LNCAP (cell line): ENCODE data around the gene MAML2.

Experiments used
- TF ChIP-seq, protein P1 (sequence below): fragments of 450-650 bp; IDR thresholded peaks from 2 replicates; pipeline ENCODE4 v1.5.1; 2017; ENCODE audit warnings: mild to moderate bottlenecking

MAML2 gene

DNA sequence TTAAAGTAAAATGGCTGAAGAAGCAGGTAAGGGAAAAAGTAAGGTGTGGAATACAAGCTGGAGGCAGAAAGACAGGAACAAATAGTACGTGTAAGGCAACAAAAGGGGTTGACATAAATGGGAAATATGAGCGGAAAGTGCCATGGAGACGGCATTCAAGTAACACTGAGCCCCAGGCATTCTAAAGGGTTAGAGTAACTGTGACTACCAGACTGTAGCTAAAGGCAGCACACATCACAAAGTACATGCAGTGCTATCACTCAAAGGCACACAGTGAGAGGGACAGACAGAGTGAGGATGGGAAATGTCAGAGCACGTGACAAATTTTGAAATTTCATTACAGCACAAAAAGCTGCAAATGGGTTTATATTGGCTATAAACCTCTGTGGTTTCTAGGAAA lies 13.9 kb upstream of the MAML2 start:
- TF ChIP-seq, protein P1, sequence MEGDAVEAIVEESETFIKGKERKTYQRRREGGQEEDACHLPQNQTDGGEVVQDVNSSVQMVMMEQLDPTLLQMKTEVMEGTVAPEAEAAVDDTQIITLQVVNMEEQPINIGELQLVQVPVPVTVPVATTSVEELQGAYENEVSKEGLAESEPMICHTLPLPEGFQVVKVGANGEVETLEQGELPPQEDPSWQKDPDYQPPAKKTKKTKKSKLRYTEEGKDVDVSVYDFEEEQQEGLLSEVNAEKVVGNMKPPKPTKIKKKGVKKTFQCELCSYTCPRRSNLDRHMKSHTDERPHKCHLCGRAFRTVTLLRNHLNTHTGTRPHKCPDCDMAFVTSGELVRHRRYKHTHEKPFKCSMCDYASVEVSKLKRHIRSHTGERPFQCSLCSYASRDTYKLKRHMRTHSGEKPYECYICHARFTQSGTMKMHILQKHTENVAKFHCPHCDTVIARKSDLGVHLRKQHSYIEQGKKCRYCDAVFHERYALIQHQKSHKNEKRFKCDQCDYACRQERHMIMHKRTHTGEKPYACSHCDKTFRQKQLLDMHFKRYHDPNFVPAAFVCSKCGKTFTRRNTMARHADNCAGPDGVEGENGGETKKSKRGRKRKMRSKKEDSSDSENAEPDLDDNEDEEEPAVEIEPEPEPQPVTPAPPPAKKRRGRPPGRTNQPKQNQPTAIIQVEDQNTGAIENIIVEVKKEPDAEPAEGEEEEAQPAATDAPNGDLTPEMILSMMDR, result no peak

DNA sequence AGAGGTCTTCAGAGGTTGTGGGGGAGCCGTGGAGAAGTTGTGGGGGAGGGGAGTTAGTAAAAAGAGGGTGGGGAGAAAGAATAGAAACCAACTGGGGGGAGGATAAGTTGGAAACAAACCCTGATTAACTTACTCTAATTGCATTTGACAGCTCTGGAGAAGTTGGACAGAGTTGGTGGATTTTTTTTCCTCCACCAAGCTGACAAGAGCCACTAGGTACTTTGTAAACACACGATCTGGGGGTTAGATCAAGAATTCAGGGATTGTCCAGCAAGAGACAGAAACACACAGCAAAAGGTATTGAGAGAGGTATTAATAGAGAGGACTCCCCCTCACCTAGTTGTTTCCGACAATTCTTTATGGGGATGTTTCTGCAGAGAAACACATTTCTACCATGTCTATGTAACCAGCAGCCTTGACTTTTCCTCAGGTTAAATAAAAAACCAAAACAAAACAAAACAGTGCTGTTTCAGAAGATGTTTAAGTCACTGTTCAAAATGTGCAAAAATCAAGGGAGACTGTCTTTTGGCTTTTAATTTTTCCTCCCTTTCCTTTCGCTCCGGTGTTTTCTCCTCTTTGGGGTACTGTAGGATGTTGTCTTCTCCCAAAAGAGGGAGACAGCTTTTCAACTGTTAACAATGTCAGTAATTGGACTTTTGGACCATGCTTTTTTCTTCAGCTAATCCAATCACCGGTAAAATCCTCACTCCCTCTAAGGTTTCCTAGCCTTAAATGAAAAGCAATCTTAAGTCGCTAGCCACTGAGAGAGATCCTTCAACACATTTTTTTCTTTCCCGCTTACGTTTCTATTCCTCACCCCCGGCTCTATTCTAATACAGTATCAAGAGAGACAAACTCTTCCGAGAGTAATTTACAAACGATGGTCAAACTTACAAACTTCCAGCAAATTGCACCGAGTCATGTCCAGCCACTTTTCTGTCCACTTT lies 708 bp downstream of the MAML2 start:
- TF ChIP-seq, protein P1, result no peak

DNA sequence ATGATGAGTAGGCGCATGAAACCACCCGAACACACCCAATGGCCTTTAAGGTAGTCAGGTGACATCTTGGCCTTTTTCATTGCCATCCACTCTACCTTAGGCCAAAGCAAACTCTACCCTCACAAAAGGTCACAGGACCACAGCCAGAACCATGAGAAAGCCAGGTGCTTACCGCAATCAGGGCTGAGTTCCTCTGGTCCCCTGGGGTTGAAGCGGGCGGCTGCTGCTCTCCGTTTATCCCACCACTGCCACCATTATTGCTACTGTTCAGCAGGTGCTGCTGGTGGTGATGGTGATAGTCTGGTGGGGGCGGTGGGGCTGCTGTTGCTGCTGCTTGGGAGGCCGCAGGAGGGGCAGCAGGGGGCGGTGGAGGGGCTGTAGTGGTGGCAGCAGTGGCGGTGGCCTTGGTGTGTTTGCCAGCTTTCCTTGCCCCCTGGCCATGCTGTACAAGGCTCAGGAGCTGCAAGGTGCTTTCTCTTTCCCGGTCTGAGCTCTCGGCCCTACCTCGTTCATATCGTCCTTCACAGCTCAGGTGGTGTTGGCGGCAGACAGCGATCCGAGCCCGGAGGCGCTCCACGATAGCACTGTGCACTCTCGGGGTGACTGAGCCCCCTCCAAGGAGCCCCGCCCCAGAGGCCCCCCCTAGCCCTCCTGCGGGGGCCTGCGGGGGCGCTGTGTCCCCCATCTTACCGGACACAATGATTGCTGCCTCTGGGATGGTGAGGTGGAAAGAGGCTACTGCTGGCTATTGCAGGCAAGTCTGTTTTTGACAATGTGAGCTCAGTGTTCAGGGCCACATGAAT lies 1.6 kb downstream of the MAML2 start:
- TF ChIP-seq, protein P1, result no peak

DNA sequence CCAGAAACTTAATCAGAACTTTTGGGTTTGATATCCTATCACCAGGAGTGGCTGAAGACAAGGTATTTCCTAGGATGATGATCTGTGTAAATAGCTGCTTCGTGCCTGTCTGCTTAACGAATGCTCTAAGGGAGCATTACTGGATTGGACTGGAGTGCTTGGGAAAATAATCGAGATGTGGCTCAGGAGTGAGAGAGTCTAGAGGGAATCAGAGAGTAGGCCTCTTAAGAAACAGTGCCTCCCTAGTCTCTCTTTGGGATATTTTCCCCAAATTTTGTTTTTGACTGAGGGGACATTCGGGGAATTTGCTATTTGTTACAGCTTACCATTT lies 2.5 kb downstream of the MAML2 start:
- TF ChIP-seq, protein P1, result no peak

DNA sequence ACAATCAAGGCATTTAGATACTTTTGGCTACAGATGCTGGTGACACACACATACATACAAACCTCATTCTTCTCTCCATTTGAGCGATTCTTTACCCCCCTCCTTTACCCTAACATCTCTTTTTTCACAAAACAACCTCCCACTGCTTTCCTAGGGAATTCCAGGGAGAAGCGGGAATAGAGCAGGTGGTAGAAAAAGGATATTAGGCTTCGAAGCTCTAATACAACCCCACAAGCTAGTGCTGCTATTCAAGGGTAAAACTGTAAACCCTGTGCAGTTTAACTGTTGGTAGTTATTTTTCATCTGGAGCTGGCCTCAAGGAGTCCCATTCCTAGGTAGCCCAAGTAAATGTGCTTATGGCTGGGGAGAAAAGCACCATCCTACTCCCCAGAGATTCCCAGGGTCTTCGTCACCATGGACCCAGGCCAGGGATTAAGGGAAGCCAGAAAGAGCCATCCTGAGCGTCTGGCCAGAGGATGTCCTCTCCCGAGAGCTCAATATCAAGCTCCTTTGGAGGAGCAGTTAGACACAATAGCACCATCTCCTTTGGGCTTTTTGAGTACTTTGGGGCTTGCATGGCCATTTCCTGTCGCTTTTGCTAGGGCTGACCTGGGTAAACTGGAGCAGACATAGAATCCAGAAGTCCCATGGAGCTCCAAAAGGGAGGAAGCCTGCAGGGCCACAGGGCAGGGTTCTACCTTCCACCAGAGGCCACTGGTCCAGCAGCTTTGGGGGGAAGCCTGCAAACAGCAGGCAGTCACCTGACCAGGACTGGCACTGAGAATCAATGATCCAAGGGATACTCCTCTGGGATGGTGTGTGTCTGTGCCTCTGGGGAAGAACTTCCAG lies 3.1 kb downstream of the MAML2 start:
- TF ChIP-seq, protein P1, result no peak

DNA sequence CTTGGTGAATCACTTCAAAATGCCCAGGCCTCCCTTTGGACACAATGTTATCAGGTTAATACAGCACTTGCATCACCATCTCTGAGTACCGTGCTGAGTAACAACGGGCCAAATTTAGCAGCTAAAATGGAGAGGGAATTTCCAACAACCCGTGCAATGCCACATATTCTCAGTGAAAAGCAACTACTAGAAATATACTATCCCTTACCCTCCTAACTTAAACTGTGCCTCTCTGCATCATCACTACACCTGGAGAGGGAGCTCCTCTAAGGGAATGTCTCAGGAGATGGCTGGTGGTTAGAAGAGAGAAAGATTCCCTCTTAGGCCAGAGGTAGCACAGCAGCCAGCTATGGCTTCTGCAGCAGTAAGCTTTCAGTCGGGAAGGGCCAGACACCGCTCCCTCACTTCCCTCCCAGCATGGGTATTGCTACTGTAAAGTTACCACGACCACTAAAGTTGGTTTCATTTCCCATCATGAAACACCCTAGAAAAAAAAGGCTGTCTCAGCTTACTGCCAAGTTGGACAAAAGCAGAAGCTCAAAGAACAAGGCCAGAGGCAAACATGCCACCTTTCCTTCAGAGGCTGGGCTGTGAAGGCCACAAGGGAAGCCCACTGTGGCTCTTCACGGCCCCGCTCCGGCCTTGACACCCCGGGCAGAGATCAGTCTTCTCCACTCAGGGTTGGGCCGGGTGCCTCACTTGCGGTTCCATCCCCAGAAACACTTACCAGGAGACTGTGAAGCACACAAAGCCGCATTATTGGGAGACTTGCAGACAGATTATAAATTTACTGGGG lies 3.9 kb downstream of the MAML2 start:
- TF ChIP-seq, protein P1, result no peak
